COLO668 (cell line): ENCODE data around the gene LRP2.
"Not testable (repeated sequence)": the region's sequence is repeated elsewhere in the genome, so short reads cannot be mapped to it uniquely, and the experiment has no call there.

ENCODE experiments used
- DNase-seq: peaks from one replicate; lab custom pipeline; 2025; ENCODE audit not compliant: unreplicated experiment; lab: John Stamatoyannopoulos, UW

The LRP2 gene

GRCh38 chr2:169348321-169349024, 13.9 kb downstream of the LRP2 start:
- no peak for DNase-seq

GRCh38 chr2:169345486-169346437, 16.6 kb downstream of the LRP2 start:
- no peak for DNase-seq

- DNase-seq = no peak
These were observed 17.4 kb downstream of the LRP2 start for GRCh38 chr2:169344736-169345485.

- DNase-seq = no peak
These were observed 19.1 kb downstream of the LRP2 start for GRCh38 chr2:169343202-169343601.

- DNase-seq = no peak
These were observed 22.7 kb downstream of the LRP2 start for GRCh38 chr2:169339657-169340056.

GRCh38 chr2:169336695-169337094, 25.6 kb downstream of the LRP2 start:
- DNase-seq = no peak

- DNase-seq = no peak
These were observed 31.7 kb downstream of the LRP2 start for GRCh38 chr2:169330555-169331198.

- peak; percentile 56 for DNase-seq
These were observed 32.4 kb downstream of the LRP2 start for GRCh38 chr2:169329688-169330554.

GRCh38 chr2:169328785-169329184, 33.5 kb downstream of the LRP2 start:
- DNase-seq = no peak

- DNase-seq = not testable (repeated sequence)
These were observed 34.5 kb downstream of the LRP2 start for GRCh38 chr2:169327837-169328236.

- not testable (repeated sequence) for DNase-seq
These were observed 36.4 kb downstream of the LRP2 start for GRCh38 chr2:169325886-169326285.

GRCh38 chr2:169324581-169325260, 37.6 kb downstream of the LRP2 start:
- DNase-seq = no peak

- DNase-seq = no peak
These were observed 38.5 kb downstream of the LRP2 start for GRCh38 chr2:169323841-169324240.

GRCh38 chr2:169320561-169320960, 41.8 kb downstream of the LRP2 start:
- no peak for DNase-seq

- no peak for DNase-seq
These were observed 47.0 kb downstream of the LRP2 start for GRCh38 chr2:169315357-169315756.

GRCh38 chr2:169308349-169308748, 54.0 kb downstream of the LRP2 start:
- not testable (repeated sequence) for DNase-seq

- not testable (repeated sequence) for DNase-seq
These were observed 57.6 kb downstream of the LRP2 start for GRCh38 chr2:169304689-169305088.

GRCh38 chr2:169303579-169304305, 58.6 kb downstream of the LRP2 start:
- DNase-seq = no peak

GRCh38 chr2:169302364-169302763, 60.0 kb downstream of the LRP2 start:
- no peak for DNase-seq
